Central memory CD8-positive, alpha-beta T cell (primary cell): ENCODE data around the gene ANKS1A.

Experiments
- ATAC-seq: fragments of 150-1000 bp; cut with Tn5 transposase; replicated peaks from 2 replicates; pipeline ENCODE4 v1.10.0; 2022; ENCODE audit warnings: mild to moderate bottlenecking, moderate FRiP score, moderate number of reproducible peaks; ENCODE audit not compliant: poor library complexity, severe bottlenecking; ENCODE audit errors: extremely low read depth
- DNase-seq, 2 donors: peaks; one replicate each; pipeline ENCODE4 v3.0.0; 2021; ENCODE audit warnings: low spot score in 2 of 2
- H3K27ac Mint-ChIP-seq: one replicate; pipeline ENCODE4 v1.8.0; 2022; ENCODE audit warnings: low read depth, mild to moderate bottlenecking, moderate library complexity, mixed read lengths
- H3K27me3 Mint-ChIP-seq: one replicate; pipeline ENCODE4 v1.8.0; 2022; ENCODE audit warnings: mixed read lengths
- H3K36me3 Mint-ChIP-seq: one replicate; pipeline ENCODE4 v1.8.0; 2022; ENCODE audit warnings: mild to moderate bottlenecking, moderate library complexity, mixed read lengths; ENCODE audit not compliant: insufficient read depth
- H3K4me1 Mint-ChIP-seq: one replicate; pipeline ENCODE4 v1.8.0; 2022; ENCODE audit warnings: mixed read lengths
- H3K4me3 Mint-ChIP-seq: one replicate; pipeline ENCODE4 v1.8.0; 2022; ENCODE audit warnings: mild to moderate bottlenecking, moderate library complexity, mixed read lengths
- H3K9me3 Mint-ChIP-seq: one replicate; pipeline ENCODE4 v1.8.0; 2022; ENCODE audit warnings: mixed read lengths

Gene ANKS1A

GRCh38 chr6:35026434-35027222 lies 137.6 kb downstream of the ANKS1A start:
- no peak overlapping the region for H3K27ac Mint-ChIP-seq
- H3K4me1 Mint-ChIP-seq, result peaks cover 8% of the 10 kb centered on the region
- DNase-seq (no peak), ATAC-seq (no peak)
- no peaks in the 10 kb centered on the region for H3K9me3 Mint-ChIP-seq
- H3K27me3 Mint-ChIP-seq, result no peaks in the 10 kb centered on the region
- H3K4me3 Mint-ChIP-seq, result no peak overlapping the region
- H3K36me3 Mint-ChIP-seq, result peaks cover 1% of the 10 kb centered on the region

DNA sequence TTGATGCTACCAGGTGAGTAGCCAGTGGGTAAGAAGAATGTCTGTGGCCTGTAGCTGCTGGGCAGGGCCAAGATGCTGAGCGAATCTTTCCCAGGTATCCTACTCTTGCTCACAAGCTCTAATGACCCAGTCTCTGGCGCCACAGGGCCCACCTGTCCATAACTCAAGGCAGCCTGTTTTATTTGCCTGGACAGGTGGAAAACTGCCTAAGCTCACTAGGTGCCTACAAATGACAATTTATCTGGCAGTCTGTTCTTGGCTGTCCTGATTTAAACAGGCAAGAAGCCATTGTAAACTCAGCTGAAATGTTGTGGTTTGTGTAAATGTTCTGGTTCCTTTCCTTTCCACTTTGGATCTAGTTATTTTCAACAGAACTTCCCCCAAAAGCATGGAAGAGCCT lies 138.8 kb downstream of the ANKS1A start:
- Mint-ChIP-seq H3K27ac (no peak overlapping the region), H3K27me3 (no peaks in the 10 kb centered on the region), H3K4me1 (peaks cover 8% of the 10 kb centered on the region), H3K36me3 (peaks cover 1% of the 10 kb centered on the region), H3K4me3 (no peak overlapping the region), H3K9me3 (no peaks in the 10 kb centered on the region)
- no peak for ATAC-seq
- DNase-seq, result no peak

GRCh38 chr6:35028781-35029769 lies 140.0 kb downstream of the ANKS1A start:
- H3K4me3 Mint-ChIP-seq, result no peak overlapping the region
- H3K9me3 Mint-ChIP-seq, result no peaks in the 10 kb centered on the region
- peaks cover 3% of the 10 kb centered on the region for H3K36me3 Mint-ChIP-seq
- no peak overlapping the region for H3K27ac Mint-ChIP-seq
- ATAC-seq, result no peak
- no peaks in the 10 kb centered on the region for H3K27me3 Mint-ChIP-seq
- peaks cover 8% of the 10 kb centered on the region for H3K4me1 Mint-ChIP-seq
- no peak for DNase-seq

DNA sequence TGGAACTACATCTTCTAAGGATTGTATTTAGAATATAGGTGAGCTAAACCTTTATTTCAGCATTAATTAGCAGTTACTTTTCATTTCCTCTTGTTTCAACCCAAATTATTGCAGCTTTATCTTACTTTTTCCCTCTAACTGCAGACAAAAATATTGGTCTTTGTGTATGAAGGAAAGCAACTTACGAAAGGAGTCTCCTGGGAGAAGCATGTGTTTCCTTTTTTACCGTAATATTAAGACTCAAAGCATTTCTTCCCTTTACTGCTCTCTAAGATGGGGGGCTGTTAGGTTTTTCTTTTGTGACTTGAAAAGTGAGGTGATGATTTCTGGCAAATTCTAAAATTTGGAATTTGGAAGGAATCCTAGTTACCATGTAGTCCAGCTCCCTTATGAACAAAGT lies 141.0 kb downstream of the ANKS1A start:
- Mint-ChIP-seq H3K27me3 (no peaks in the 10 kb centered on the region), H3K36me3 (peaks cover 3% of the 10 kb centered on the region), H3K27ac (no peak overlapping the region), H3K4me1 (peaks cover 8% of the 10 kb centered on the region), H3K4me3 (no peak overlapping the region), H3K9me3 (no peaks in the 10 kb centered on the region)
- ATAC-seq (no peak), DNase-seq (no peak)

DNA sequence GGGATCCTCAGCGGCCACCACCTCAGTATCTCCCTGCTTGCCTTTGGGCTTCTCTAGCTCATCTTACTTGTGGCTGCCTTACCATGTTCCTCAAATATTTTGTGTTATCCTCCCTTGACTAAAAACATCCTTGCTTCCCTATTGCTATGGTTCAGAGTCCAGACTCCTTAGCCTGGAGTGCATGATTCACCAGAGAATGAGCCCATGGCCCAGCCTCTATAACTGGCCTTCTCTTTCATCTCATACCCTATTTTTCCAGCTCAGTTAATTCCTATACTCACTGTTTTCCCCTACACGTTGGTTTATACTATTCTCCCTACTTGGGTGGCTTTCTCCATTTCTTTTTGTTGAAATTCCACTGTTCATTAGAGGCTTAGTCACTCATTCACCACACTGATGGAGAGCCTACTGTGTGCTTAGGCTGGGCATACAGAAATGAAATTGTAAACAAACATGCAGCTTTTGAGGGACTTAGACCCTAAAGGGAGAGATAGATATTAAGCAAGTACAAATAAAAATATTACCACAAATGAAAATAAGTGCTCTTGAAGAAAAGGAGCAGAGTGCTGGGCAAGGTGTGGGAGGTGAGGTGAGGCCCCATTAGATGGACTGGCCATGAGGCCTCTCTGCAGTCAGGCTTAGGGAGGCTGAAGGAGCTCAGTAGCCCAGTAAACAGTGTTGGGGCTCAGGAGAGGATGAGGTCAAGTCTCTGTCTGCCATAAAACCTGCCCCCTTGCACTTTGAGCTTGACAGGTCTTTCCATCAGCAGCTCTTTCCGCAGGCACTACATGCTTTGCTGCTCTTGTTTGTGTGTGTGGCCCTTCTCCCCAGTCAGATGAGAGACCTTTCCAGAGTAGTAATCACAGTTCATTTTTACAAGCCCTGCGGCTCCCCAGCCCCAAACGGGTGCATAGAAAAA lies 142.8 kb downstream of the ANKS1A start:
- DNase-seq, result no peak
- no peak overlapping the region for H3K4me3 Mint-ChIP-seq
- ATAC-seq, result no peak
- H3K36me3 Mint-ChIP-seq, result peaks cover 3% of the 10 kb centered on the region
- H3K27ac Mint-ChIP-seq, result no peak overlapping the region
- no peaks in the 10 kb centered on the region for H3K27me3 Mint-ChIP-seq
- no peaks in the 10 kb centered on the region for H3K9me3 Mint-ChIP-seq
- peaks cover 12% of the 10 kb centered on the region for H3K4me1 Mint-ChIP-seq

DNA sequence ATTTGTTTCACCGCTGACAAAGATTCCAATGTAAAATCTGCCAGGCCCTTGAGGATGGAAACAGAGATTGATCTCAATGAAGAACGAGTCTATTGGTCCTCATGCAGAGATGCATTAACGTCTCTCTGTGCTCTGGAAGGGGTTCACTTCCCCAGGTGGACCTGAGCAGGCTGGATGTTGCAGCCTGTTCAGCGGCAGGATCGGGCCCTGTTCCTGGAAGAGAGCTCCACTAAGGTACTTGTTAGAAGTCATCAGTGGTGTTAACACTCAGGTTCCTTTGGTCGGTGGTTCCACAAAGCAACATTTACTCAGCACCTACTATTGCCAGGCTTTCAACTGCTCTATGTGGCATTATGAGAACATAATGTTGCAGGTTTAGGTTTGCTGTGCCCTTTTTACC lies 144.6 kb downstream of the ANKS1A start:
- H3K36me3 Mint-ChIP-seq, result peaks cover 2% of the 10 kb centered on the region
- ATAC-seq, result no peak
- H3K27me3 Mint-ChIP-seq, result no peaks in the 10 kb centered on the region
- no peak for DNase-seq
- H3K4me3 Mint-ChIP-seq, result no peak overlapping the region
- H3K27ac Mint-ChIP-seq, result no peak overlapping the region
- H3K9me3 Mint-ChIP-seq, result no peaks in the 10 kb centered on the region
- peaks cover 15% of the 10 kb centered on the region for H3K4me1 Mint-ChIP-seq

DNA sequence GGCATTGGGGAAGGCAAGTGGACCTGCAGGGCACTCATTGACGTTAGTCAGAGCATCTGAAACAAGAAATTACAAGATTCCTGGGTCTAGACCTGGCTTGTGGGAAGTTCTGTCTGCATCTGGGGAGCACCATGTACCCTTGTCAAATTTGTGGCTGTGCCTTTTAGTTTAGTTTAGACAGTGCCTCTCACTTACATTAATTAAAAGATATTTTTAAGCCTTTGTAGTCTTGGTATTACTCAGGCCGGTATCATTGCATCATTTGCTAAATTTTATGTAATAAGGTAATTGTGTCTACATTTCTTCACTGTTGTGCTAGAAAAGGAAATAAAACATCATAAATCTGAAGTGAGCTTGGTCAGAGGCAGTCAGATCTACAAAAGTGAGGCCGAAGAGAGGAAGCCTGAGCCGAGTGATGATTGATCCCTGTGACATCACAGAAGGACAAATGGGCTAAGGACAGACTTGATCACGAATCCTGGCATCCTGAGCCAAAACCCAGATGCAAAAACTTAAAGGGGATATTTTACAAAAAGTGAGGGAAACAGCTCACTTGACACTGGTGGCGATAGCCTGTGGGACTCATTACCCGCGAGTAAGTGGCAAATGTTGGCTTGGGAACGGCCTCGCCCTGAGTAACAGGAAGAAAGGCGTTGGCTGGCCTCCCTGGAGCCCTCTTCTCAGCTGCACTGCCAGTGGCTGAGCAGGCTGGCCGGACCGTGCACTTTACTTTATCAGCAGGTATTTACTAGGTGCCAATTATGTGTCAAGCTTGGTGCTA lies 145.5 kb downstream of the ANKS1A start:
- peaks cover 10% of the 10 kb centered on the region for H3K4me1 Mint-ChIP-seq
- no peak for ATAC-seq
- H3K27ac Mint-ChIP-seq, result no peak overlapping the region
- no peak for DNase-seq
- H3K36me3 Mint-ChIP-seq, result peaks cover 2% of the 10 kb centered on the region
- H3K9me3 Mint-ChIP-seq, result no peaks in the 10 kb centered on the region
- no peak overlapping the region for H3K4me3 Mint-ChIP-seq
- H3K27me3 Mint-ChIP-seq, result no peaks in the 10 kb centered on the region

- Mint-ChIP-seq H3K27ac (no peak overlapping the region), H3K4me1 (peaks cover 10% of the 10 kb centered on the region), H3K4me3 (no peak overlapping the region), H3K9me3 (no peaks in the 10 kb centered on the region), H3K27me3 (no peaks in the 10 kb centered on the region), H3K36me3 (peaks cover 2% of the 10 kb centered on the region)
- DNase-seq (no peak), ATAC-seq (no peak)
Observed at GRCh38 chr6:35035481-35036030, 146.5 kb downstream of the ANKS1A start.

DNA sequence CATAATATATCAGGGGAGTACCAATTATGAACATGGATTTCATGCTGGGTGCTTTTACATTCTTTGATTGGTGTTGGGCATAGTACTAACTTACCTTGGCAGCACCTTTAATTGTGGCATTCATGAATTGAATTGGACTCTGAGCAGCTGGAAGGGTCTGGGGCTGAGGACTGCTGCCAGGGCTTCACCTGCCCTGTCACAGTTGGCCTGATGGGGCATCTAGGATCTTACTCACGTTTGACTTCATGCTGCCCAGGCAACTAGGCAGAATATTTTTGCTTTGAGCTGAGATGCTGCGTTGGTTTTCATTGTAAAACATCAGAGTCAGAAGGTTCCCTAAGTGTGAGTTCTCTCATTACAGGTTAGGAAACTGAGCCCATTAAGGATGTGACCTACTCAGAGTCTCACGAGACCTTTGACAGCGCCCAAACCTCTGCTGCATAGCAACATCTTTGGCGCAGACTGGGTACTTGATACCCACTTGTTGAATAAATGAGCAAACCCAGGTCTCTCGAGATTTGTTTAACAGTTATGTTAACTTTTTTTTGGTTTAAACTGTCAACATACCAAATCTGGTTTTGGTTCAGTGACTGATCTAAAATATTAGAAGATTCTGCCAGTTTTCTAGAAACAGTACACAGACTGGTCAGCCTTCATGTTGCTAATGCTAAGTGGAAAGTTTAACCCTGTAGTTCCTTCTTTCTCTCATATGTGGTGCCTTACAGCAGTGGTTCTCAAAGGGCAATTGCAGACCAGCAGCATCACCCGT lies 147.2 kb downstream of the ANKS1A start:
- no peak overlapping the region for H3K4me3 Mint-ChIP-seq
- H3K9me3 Mint-ChIP-seq, result no peaks in the 10 kb centered on the region
- no peaks in the 10 kb centered on the region for H3K27me3 Mint-ChIP-seq
- peaks cover 2% of the 10 kb centered on the region for H3K36me3 Mint-ChIP-seq
- H3K27ac Mint-ChIP-seq, result no peak overlapping the region
- ATAC-seq (no peak), DNase-seq (no peak)
- peaks cover 10% of the 10 kb centered on the region for H3K4me1 Mint-ChIP-seq

DNA sequence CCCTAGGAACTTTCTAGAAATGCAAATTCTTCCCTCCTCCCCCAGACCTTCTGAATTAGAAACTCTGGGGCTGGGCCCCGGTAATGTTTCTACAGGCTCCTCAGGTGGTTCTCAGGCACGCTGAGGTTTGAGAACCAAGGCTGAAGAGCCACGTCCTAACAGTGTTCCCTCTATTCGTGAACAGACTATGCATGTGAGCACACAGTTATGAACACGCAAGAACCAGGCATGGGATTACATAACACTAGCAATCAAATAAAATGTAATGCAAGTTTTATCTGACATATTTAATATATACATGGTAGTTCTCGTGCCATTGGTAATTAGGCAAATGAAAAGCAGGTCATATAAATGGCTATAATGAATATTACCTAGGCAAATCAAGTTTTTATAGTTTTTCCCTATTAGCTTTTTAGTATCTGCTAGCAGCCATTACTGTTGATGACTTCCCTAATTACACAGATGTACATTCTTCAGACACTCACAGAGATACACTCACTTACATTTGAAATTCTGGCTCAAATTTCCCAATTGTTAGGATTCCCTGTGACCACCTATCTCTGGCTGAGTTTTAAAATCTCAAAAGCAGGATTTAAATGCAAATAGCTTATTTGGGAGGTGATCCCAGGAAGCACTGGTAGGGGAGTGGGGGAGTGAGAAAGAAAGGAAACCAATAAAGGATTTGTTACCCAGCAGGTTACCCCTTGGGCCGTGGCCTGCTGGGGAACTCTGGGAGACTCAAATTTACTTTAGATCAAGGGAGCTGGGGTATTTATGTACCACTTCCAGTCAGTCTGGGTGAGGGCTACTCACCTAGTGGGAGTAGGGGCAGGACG lies 148.0 kb downstream of the ANKS1A start:
- H3K4me3 Mint-ChIP-seq, result no peak overlapping the region
- no peak overlapping the region for H3K27ac Mint-ChIP-seq
- DNase-seq (no peak), ATAC-seq (no peak)
- H3K27me3 Mint-ChIP-seq, result no peaks in the 10 kb centered on the region
- H3K4me1 Mint-ChIP-seq, result peaks cover 10% of the 10 kb centered on the region
- peaks cover 2% of the 10 kb centered on the region for H3K36me3 Mint-ChIP-seq
- no peaks in the 10 kb centered on the region for H3K9me3 Mint-ChIP-seq
